Stimulated activated CD4-positive, alpha-beta T cell treated with anti-CD3 and anti-CD28 coated beads, Interleukin-1b, Interleukin-23, amount 100 ng/mL, for 4 hours (primary cell): Measurements from ENCODE around the gene CMTM1.

Experiments used
- DNase-seq, 2 donors: peaks; one replicate each; pipeline ENCODE4 v3.0.0-alpha.2; 2020; ENCODE audit warnings: low read depth in 2 of 2

CMTM1 gene

GRCh38 chr16:66566051-66566901, at the start of gene CMTM1:
Gene CMTM1 (plus strand): TSS chr16:66566439. CDS start chr16:66566514, 75 bp downstream.
- no peak for DNase-seq

- no peak for DNase-seq
These were observed 49.8 kb upstream of the CMTM1 start for GRCh38 chr16:66516509-66516807.

- peak; percentile 49 to 50 for DNase-seq
These were observed 49.2 kb upstream of the CMTM1 start for GRCh38 chr16:66516808-66517585.

- no peak for DNase-seq
These were observed 48.5 kb upstream of the CMTM1 start for GRCh38 chr16:66517586-66518263.

GRCh38 chr16:66519482-66520373, 46.5 kb upstream of the CMTM1 start:
- DNase-seq, result no peak

- no peak for DNase-seq
These were observed 45.7 kb upstream of the CMTM1 start for GRCh38 chr16:66520406-66521170.

GRCh38 chr16:66521252-66521713, 45.0 kb upstream of the CMTM1 start:
- no peak for DNase-seq

GRCh38 chr16:66521951-66522771, 44.1 kb upstream of the CMTM1 start:
- DNase-seq, result peak; percentile 77 to 88

- DNase-seq, result no peak
These were observed 43.2 kb upstream of the CMTM1 start for GRCh38 chr16:66522816-66523590.

GRCh38 chr16:66523861-66524354, 42.3 kb upstream of the CMTM1 start:
- DNase-seq, result no peak

- DNase-seq, result no peak
These were observed 41.6 kb upstream of the CMTM1 start for GRCh38 chr16:66524601-66525164.

GRCh38 chr16:66525396-66526180, 40.7 kb upstream of the CMTM1 start:
- DNase-seq, result no peak

GRCh38 chr16:66528294-66528693, 37.9 kb upstream of the CMTM1 start:
- no peak for DNase-seq

GRCh38 chr16:66529475-66529874, 36.8 kb upstream of the CMTM1 start:
- no peak for DNase-seq

- DNase-seq, result no peak
These were observed 31.9 kb upstream of the CMTM1 start for GRCh38 chr16:66534376-66534799.

GRCh38 chr16:66536525-66536924, 29.7 kb upstream of the CMTM1 start:
- DNase-seq, result no peak

GRCh38 chr16:66537236-66537635, 29.0 kb upstream of the CMTM1 start:
- no peak for DNase-seq

GRCh38 chr16:66538910-66539309, 27.3 kb upstream of the CMTM1 start:
- DNase-seq, result no peak
